Loucy (cell line): ENCODE data around the gene ITPK1.

Source experiments
- EZH2phosphoT487 ChIP-seq: fragments of 200-600 bp; IDR thresholded peaks from 2 replicates; pipeline ENCODE4 v1.6.1; 2018; ENCODE audit warnings: antibody characterized with exemption, mild to moderate bottlenecking, moderate library complexity, borderline replicate concordance
- TF ChIP-seq, protein P1 (sequence below): fragments of 200-600 bp; sonication (generic); conservative IDR thresholded peaks from 2 replicates; pipeline ENCODE4 v1.5.1; 2014; ENCODE audit warnings: mild to moderate bottlenecking, antibody characterized with exemption, low read length

GRCh38 chr14:93054876-93055275 lies 60.8 kb downstream of the ITPK1 start:
- TF ChIP-seq, protein P1, sequence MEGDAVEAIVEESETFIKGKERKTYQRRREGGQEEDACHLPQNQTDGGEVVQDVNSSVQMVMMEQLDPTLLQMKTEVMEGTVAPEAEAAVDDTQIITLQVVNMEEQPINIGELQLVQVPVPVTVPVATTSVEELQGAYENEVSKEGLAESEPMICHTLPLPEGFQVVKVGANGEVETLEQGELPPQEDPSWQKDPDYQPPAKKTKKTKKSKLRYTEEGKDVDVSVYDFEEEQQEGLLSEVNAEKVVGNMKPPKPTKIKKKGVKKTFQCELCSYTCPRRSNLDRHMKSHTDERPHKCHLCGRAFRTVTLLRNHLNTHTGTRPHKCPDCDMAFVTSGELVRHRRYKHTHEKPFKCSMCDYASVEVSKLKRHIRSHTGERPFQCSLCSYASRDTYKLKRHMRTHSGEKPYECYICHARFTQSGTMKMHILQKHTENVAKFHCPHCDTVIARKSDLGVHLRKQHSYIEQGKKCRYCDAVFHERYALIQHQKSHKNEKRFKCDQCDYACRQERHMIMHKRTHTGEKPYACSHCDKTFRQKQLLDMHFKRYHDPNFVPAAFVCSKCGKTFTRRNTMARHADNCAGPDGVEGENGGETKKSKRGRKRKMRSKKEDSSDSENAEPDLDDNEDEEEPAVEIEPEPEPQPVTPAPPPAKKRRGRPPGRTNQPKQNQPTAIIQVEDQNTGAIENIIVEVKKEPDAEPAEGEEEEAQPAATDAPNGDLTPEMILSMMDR: no peak
- TF ChIP-seq EZH2phosphoT487: no peak
